SK-N-SH (cell line): ENCODE measurements around the gene PDLIM5.

Experiments
- CTCF ChIP-seq: fragments of 200-600 bp; sonication (generic); IDR thresholded peaks from 2 replicates; pipeline ENCODE4 v1.6.1; 2017; ENCODE audit warnings: antibody characterized with exemption, mild to moderate bottlenecking, moderate library complexity
- GABPA ChIP-seq: IDR thresholded peaks from 2 replicates; pipeline ENCODE4 v1.4.0; 2012; ENCODE audit warnings: low read depth, mild to moderate bottlenecking
- NFIC ChIP-seq: IDR thresholded peaks from 2 replicates; pipeline ENCODE4 v1.4.0; 2012; ENCODE audit warnings: borderline replicate concordance
- POLR2AphosphoS5 ChIP-seq: IDR thresholded peaks from 2 replicates; pipeline ENCODE4 v1.6.1; 2012; ENCODE audit warnings: low read depth, low read length
- RAD21 ChIP-seq: IDR thresholded peaks from 2 replicates; pipeline ENCODE4 v1.6.1; 2012; ENCODE audit warnings: mild to moderate bottlenecking, low read length
- REST ChIP-seq: IDR thresholded peaks from 2 replicates; pipeline ENCODE4 v1.6.1; 2012; ENCODE audit warnings: mild to moderate bottlenecking, low read depth, low read length, moderate library complexity
- TAF1 ChIP-seq: IDR thresholded peaks from 2 replicates; pipeline ENCODE4 v1.6.1; 2012; ENCODE audit warnings: low read depth, mild to moderate bottlenecking, low read length, moderate library complexity, borderline replicate concordance
- USF1 ChIP-seq: IDR thresholded peaks from 2 replicates; pipeline ENCODE4 v1.4.0; 2012; ENCODE audit warnings: low read depth, borderline replicate concordance
- YY1 ChIP-seq: IDR thresholded peaks from 2 replicates; pipeline ENCODE4 v1.4.0; 2012; ENCODE audit warnings: low read depth, mild to moderate bottlenecking

GRCh38 chr4:94531991-94532789, 80.4 kb downstream of the PDLIM5 start:
- TF ChIP-seq CTCF: no peak
- no peak for TF ChIP-seq POLR2AphosphoS5
- TF ChIP-seq TAF1: no peak
- no peak for TF ChIP-seq YY1
- no peak for TF ChIP-seq RAD21
- TF ChIP-seq USF1: no peak
- TF ChIP-seq NFIC: no peak
- no peak for TF ChIP-seq GABPA
- no peak for TF ChIP-seq REST
